Measurements from ENCODE around the gene FKBP6.

GRCh38 chr7:73358590-73359275 lies 30.8 kb downstream of the FKBP6 start:
- TF ChIP-seq CTCF (IDR thresholded peaks at IDR 0.05 in 8 of 11, conservative IDR thresholded peaks at IDR 0.05 in 3 of 11) (no peak), POLR2AphosphoS5 (IDR thresholded peaks at IDR 0.05) (no peak), POLR2A (IDR thresholded peaks at IDR 0.05) (no peak)

All from spleen (tissue), 7 donors.